ENCODE measurements around the gene PCBP4.

GRCh38 chr3:51935886-51936755 is 31.1 kb downstream of the PCBP4 start:
- TF ChIP-seq POLR2AphosphoS5 (IDR thresholded peaks at IDR 0.05) (no peak), CTCF (IDR thresholded peaks at IDR 0.05) (no peak), EP300 (IDR thresholded peaks at IDR 0.05) (no peak)
